Kidney glomerular epithelial cell (primary cell): Measurements from ENCODE around the gene FGF4.

ENCODE experiments used
- DNase-seq: peaks from one replicate; lab custom pipeline; 2025; lab: John Stamatoyannopoulos, UW

The FGF4 gene

GRCh38 chr11:69726019-69726418, 49.1 kb downstream of the FGF4 start:
- no peak for DNase-seq

- no peak for DNase-seq
Observed at GRCh38 chr11:69721745-69722144, 53.4 kb downstream of the FGF4 start.

- DNase-seq, result no peak
Observed at GRCh38 chr11:69721106-69721505, 54.0 kb downstream of the FGF4 start.
